SH-SY5Y (cell line): ENCODE data around the gene RAB43.

Experiments used
- GATA2 ChIP-seq: IDR thresholded peaks from 2 replicates; pipeline ENCODE4 v1.6.1; 2011; ENCODE audit warnings: mild to moderate bottlenecking, low read depth, low read length
- GATA3 ChIP-seq: IDR thresholded peaks from 2 replicates; pipeline ENCODE4 v1.6.1; 2011; ENCODE audit warnings: low read depth, mild to moderate bottlenecking, low read length, moderate library complexity

RAB43 gene

DNA sequence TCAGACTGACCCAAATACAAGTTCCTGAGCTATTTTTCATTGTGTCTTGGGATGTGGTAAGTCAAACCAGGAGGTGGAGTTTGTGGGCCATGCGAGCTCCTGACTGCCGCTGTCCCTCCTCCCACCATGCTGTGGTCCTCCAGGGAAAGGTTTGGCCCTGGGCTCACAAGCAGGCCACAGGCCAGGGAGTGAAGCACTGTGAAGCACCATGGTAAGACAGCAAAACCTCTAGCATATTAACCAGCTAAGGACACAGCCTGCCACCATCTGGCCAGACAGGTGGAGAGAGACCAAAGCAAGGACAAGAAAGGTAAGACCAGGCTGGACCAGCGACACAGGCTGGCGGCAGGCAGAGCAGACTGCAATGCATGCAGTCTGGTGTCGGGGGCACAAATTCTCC, 15.3 kb downstream of the RAB43 start:
- TF ChIP-seq GATA2, result no peak
- TF ChIP-seq GATA3, result no peak

DNA sequence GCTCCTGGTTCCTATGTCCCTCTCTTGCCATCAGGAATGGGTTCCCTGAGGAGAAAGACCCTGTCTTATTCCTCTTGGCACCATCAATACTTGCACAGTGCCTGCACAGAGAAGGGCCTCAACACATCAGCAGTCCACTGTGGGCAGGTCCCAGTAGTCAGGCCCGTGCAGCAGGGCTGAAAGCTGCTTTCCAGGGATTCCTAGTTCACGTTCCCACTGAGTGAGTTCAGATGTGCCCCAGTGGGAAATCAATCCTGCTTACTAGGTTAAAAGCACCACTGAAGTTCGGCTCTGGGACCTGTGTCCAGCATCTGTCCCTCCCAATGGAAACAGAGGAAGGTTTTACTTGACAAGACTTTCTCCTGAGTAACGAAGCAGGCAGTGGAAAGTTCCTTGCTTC, 15.7 kb downstream of the RAB43 start:
- TF ChIP-seq GATA3 (no peak), GATA2 (no peak)

DNA sequence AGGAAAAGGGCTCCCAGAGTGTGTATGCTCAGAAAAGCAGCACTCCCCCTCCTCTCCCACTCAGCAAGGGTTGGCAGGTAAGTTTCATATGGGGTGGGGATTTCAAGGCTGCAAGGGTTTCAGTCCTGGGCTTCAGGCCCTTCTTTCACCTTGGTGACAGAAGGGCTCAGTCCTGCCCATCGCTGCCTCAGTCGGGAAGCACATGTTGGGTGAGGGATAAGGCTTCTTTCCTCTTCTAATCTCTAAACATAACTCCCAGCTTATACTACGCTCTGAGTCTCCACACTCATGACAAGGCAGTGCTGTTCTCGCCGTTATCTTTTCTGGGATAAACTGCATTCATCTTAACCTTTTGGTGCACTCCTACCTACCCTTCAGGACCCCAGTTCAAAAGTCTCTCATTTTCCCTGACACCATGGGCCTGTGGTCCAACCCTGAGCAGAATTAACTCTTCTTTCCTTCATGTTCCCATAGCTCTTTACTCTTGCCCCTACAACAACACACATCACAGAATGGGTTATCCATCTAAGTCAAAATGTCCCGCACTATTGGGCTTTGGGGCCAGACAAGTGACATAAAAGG, 17.0 kb downstream of the RAB43 start:
- no peak for TF ChIP-seq GATA2
- TF ChIP-seq GATA3, result no peak

DNA sequence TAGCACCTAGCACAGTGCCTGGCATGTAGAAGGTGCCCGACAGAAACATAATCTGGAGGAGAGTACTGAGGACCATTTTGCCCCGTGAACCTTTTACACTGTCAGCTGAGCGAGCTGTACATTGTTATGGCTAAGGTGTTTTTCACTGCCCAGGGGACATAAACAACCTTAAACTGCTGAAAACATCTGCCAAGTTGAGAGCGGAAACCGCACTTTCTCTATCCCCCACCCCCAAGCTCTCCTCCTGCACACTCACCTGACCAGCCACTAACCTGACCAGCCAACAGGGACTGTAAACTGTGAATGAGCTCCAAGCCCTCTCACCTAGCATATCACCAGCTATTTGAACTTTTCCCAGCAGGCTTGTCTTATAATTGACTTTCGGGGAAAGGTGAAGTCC, 17.6 kb downstream of the RAB43 start:
- TF ChIP-seq GATA3 (no peak), GATA2 (no peak)

DNA sequence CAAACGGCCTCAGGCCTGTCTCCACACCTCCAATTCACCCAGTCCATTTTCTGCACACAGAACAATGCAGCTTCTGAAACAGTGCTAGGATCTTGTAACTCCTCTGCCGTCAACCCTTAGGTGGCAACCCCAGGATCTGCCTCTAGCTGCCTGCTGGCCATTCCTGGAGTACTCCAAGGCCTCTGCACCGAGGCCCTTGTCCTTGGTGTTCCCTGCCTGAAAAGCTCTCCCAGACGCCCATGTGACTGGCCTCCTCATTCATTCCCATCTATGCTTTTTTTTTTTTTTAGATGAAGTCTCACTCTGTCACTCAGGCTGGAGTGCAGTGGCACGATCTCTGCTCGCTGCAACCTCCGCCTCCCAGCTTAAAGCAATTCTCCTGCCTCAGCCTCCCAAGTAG, 18.3 kb downstream of the RAB43 start:
- no peak for TF ChIP-seq GATA3
- TF ChIP-seq GATA2, result no peak

DNA sequence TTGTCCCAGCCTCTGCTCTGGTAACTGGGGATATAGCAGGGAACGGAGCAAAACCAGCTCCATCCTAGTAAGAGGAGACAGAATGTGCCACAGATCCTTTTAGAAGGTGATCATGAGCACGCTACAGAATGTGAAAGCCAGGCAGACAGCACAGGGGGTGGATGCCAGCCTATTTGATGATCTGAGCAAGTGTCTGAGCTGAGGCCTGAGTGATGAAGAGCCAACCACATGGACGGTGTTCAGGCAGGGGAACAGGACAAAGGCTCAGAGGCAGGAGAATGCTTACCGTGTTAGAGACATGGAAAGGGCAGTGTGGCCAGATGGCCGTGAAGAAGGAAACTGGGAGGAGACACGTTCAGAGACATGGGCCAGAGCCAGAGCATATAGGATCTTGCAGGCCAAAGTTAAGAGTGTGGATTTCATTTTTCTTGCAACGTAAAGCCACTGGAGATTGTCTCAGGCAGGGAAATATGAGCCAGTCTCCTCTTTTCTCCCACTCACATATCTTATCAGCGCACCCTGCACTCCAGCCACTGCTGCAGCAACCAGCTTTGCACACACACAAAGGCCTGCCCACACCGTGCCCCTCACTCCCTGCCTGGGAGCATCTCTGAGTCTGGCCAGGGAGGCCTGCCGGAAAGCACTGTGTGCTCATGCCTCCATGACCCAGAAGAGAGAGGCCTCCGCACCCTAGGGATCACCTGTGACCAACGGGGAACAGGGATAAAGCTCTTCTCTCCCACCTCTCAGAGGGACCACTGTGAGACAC, 20.1 kb downstream of the RAB43 start:
- TF ChIP-seq GATA2, result no peak
- no peak for TF ChIP-seq GATA3

DNA sequence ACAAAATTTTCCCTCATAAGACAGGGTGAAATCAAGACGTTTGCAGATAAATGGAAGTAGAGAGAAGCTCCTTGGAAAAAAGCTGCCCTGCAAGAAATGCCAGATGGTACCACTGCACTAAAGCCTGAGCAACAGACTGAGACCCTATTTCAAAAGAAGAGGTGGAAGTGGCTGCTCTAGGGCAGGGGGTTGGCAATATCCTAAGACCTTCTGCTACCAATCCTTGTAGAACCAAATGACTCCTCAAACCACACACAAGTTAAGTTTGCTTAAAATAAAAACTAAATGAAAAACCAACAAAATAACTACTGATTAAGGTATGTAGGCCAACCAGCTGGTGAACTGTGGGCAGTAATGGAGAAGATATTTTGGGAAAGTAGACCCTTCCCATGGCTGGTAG, 21.3 kb downstream of the RAB43 start:
- TF ChIP-seq GATA3 (no peak), GATA2 (no peak)

DNA sequence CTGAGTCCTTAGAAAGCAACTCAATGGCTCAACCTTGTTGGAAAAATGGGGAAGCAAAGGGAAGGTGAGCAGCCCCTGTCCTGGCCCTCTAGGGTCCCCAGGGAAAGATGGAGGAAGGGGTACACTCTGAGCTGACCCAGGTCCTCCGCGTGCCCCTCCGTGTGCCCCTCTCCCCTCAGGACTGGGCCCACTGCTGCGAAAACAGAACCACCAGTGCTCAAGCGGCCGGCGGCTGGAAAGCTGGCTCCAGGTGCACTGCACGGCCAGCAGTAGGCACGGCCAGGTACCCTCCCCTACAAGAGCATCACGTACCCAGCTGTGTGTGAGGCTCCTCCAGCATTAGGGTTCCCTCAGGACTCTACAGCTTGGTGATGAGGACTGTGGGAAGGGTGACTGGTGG, 26.3 kb downstream of the RAB43 start:
- TF ChIP-seq GATA2 (no peak), GATA3 (no peak)

DNA sequence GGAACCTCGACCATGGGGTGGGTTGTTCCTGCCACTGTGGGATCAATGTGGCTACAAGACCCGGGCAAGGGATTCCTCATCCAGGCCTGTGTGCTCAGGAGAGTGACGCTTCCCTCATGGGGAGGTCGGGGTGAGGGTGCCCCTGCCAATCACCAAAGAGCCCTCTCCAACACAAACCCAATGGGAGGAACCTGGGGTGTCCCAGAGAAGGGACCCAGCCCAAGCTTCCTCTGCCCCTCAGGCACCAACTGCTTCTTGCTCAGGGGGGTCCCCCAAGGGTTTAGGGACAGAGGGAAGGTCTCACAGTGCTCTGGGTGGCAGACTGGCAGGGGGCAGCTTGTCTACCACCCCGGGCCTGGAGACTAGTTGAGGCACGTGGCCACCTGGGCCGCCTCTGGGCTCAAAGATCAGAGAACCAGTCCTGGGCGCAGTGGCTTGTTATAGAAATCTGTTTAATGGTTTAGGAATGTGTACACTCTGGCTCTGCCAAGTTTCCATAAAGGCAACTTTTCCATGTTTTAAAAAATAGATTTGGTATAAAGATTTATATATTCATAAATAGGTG, 34.4 kb downstream of the RAB43 start:
- TF ChIP-seq GATA2 (no peak), GATA3 (no peak)

DNA sequence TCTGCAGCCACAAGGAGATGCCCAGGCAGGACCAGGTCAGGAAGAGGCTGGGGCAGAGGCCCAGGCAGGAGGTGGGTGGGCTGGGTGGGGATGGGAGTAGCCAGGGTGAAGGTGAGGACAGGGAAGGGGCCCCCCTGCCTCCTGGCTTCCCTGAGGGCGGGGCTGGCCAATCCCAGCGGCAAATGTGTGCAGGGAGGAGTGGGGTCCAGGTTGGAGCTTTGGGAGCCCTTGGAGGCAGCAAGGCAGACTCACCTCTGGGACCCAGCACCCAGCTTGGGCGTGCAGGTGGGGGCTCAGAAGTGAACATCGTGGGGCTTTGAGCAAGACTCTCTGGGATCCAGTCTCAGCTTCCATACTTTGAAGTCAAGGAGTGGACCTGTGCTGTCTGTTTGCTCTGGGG, 35.8 kb downstream of the RAB43 start:
- no peak for TF ChIP-seq GATA2
- no peak for TF ChIP-seq GATA3

DNA sequence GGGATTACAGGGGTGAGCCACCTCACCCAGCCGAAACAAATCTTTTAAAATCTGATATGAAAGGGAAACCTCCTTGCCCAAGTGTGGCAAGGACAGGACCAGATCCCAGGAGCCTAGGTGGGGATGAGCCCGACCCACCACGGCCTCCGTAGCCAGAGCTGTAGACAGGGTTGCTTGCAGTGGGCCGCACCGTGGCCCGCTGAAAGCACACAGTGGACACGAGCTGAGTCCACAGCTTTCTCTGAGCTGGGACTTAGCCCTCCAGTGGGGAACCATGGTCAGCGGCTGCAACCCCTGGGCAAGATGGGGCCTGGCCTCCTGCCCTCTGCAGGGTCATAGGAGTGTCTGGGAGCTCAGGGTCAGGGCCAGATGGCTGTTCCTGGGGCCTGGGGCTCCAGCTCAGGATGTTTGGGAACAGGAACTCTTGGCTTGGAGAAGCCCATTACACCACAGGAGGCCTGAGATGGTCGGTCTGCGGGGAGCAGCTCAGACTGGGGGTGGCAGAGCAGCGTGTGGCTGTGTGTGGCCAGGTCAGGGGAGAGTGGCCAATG, 36.4 kb downstream of the RAB43 start:
- no peak for TF ChIP-seq GATA3
- no peak for TF ChIP-seq GATA2

DNA sequence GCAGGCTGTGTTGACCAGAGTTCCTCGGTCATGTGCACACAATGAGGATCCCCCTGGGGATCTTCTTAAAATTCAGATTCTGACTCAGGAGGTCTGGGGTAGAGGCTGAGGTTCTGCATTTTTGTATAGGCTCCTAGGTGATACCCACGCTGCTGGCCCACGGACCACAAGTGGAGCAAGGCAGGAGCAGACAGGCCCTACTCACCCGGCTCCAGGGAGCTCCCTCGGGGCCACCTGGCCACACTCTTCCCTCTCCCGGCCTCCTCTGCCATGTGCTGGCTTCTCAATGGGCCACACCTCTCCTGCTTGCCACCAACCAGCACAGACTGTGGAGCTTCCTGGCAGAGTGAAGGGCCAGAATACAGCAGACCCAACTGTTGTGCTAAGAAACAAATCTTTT, 37.1 kb downstream of the RAB43 start:
- no peak for TF ChIP-seq GATA3
- no peak for TF ChIP-seq GATA2

DNA sequence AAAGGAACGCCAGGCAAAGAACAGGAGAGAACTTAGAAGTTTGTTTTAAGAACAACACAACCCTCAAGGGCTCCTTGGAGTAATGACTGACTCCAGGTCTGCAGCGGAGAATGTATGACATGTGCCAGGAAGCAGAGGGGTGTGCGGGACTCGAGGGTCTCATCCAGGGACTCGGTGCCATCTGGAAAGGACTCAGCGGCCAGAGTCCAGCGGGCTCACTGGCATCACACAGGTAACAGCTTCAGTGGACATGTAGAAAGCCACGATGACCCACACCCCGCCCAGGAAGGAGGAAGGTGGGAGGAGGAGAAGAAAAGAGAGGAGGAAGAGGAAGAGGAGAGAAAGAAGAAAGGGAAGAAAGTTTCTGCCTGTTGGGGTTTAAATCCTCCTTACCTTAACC, 39.6 kb downstream of the RAB43 start:
- no peak for TF ChIP-seq GATA3
- TF ChIP-seq GATA2, result no peak

DNA sequence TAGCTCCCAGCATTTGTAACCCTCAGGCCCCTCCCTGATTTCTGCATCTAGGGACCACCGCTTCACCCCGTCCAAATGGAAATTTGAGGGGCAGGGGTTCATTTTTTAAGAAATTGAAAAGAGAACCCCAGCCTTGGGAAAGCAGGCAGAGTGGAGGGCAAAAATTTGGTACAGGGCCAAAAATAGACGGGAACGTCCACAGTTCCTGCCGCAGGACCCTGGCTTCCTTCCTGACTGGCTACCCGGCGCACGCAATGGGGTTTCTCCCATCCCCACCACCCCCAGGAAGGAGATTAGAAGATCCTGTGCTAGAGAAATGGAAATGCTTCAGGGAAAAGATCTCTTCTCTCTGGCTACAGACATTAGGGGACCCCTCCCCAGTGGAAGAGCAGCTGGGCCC, 40.1 kb downstream of the RAB43 start:
- TF ChIP-seq GATA3, result no peak

DNA sequence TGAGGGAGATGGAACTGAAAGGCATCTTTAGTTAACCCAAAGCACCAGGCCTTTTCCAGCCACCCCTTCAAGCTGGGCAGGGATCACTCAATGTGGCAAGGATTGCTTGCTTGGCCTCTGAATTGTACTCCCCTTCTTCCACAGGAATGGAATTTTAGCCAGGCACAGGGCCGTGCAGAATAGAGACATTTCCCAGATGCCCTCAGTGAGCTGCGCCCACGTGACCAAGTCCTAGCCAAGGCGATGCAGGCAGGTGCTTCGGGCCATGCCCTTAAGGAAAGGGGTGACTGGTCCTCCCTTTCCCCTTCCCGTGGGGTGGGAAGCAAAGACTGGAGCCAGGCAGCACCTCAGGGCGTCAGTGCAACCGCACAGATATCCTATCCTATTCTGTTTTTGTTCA, 43.1 kb downstream of the RAB43 start:
- TF ChIP-seq GATA3 (no peak), GATA2 (no peak)
